Measurements from ENCODE around the gene PES1. TPM values are rescaled to one million over a fixed set of nuclear protein-coding genes. Genes with fewer than 3 reads are reported as not detected.

The PES1 gene
- total and polyA plus RNA-seq, 2 of the 13 experiments (the other 11 are each of a cell fraction or from before 2014, with no cell fraction given) = 65.1 to 94.7 TPM

DNA sequence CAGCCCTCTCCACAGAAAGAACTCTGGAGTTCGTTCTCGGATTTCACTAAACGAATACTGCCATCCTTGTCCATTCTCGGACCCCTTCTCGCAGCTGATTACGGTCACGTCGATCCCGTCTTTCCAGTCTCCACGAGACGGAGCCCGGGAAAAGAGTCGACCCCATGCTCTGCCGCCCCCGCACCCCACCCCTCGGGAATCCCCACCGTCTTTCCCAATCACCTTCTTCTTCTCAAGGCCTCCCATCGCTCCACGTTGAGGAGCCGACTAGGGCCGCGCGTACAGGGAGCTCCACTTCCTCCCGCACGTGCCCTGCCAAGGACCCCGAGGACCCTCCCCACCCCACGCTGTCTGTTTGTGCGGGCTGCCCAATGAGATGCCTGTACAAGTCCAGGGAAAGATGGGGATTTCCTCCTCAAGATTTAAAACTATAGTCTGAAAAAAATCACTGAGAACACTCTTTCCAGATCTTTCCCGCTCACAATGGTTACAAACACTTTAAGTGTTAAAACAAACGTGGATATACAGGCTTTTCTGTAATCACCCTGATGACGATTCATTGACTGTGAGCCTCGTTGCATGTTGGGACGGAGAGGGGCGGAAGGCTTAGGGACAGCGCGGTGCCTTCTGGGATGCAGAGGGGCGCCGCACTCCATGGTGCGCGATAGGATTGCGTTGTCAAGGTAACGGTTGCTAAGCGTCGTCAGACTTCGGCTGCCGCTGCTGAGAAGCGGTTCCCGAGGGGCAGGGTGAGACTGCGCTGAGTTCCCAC is at the start of gene PES1 (continued):
- TF ChIP-seq, protein P1, sequence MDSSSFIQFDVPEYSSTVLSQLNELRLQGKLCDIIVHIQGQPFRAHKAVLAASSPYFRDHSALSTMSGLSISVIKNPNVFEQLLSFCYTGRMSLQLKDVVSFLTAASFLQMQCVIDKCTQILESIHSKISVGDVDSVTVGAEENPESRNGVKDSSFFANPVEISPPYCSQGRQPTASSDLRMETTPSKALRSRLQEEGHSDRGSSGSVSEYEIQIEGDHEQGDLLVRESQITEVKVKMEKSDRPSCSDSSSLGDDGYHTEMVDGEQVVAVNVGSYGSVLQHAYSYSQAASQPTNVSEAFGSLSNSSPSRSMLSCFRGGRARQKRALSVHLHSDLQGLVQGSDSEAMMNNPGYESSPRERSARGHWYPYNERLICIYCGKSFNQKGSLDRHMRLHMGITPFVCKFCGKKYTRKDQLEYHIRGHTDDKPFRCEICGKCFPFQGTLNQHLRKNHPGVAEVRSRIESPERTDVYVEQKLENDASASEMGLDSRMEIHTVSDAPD (CRISPR knock-in tag; IDR thresholded peaks at IDR 0.05) = no peak
- TF ChIP-seq HMG20B (CRISPR knock-in tag; conservative IDR thresholded peaks at IDR 0.05) (peak; percentile 8; the same call in 1 of the 2 replicates), ZFP82 (CRISPR knock-in tag; IDR thresholded peaks at IDR 0.05; ENCODE audit: borderline replicate concordance) (no peak), ZNF510 (CRISPR knock-in tag; IDR thresholded peaks at IDR 0.05; ENCODE audit: low read depth) (0 out of 2 replicates have a peak, but pooled peaks have one; percentile 48), ASH2L (IDR thresholded peaks at IDR 0.05; ENCODE audit: insufficient read length, low read depth, low read length) (peak; percentile 82), SUZ12 (IDR thresholded peaks at IDR 0.05; ENCODE audit: low read depth, low read length) (peak; percentile 93), HNRNPUL1 (IDR thresholded peaks at IDR 0.05; ENCODE audit: low read depth, low read length) (no peak), ZNF441 (CRISPR knock-in tag; IDR thresholded peaks at IDR 0.05; ENCODE audit: borderline replicate concordance) (no peak; the same call in 1 of the 2 replicates), MEIS1 (CRISPR knock-in tag; IDR thresholded peaks at IDR 0.05; ENCODE audit: borderline replicate concordance) (no peak), FOXK1 (CRISPR knock-in tag; IDR thresholded peaks at IDR 0.05; ENCODE audit: borderline replicate concordance, low read depth) (peak; percentile 87; the same call in 1 of the 2 replicates), FOXJ3 (CRISPR knock-in tag; IDR thresholded peaks at IDR 0.05; ENCODE audit: borderline replicate concordance) (peak; percentile 48; the same call in 1 of the 2 replicates), ZFP62 (CRISPR knock-in tag; IDR thresholded peaks at IDR 0.05) (no peak), SMARCC2 (IDR thresholded peaks at IDR 0.05) (no peak), TBL1XR1 (IDR thresholded peaks at IDR 0.05; ENCODE audit: borderline replicate concordance, low read length, partially characterized antibody) (peak; percentile 36), FOSL2 (CRISPR knock-in tag; IDR thresholded peaks at IDR 0.05) (peak; percentile 68), TGIF2 (CRISPR knock-in tag; IDR thresholded peaks at IDR 0.05) (peak; percentile 64; the same call in 1 of the 2 replicates), ATF1 (CRISPR knock-in tag; IDR thresholded peaks at IDR 0.05) (peak; percentile 98), FOXA1 (IDR thresholded peaks at IDR 0.05) (no peak), FOXA1 (CRISPR knock-in tag; IDR thresholded peaks at IDR 0.05) (0 out of 2 replicates have a peak, but pooled peaks have one; percentile 4)
- TF ChIP-seq, protein P2, sequence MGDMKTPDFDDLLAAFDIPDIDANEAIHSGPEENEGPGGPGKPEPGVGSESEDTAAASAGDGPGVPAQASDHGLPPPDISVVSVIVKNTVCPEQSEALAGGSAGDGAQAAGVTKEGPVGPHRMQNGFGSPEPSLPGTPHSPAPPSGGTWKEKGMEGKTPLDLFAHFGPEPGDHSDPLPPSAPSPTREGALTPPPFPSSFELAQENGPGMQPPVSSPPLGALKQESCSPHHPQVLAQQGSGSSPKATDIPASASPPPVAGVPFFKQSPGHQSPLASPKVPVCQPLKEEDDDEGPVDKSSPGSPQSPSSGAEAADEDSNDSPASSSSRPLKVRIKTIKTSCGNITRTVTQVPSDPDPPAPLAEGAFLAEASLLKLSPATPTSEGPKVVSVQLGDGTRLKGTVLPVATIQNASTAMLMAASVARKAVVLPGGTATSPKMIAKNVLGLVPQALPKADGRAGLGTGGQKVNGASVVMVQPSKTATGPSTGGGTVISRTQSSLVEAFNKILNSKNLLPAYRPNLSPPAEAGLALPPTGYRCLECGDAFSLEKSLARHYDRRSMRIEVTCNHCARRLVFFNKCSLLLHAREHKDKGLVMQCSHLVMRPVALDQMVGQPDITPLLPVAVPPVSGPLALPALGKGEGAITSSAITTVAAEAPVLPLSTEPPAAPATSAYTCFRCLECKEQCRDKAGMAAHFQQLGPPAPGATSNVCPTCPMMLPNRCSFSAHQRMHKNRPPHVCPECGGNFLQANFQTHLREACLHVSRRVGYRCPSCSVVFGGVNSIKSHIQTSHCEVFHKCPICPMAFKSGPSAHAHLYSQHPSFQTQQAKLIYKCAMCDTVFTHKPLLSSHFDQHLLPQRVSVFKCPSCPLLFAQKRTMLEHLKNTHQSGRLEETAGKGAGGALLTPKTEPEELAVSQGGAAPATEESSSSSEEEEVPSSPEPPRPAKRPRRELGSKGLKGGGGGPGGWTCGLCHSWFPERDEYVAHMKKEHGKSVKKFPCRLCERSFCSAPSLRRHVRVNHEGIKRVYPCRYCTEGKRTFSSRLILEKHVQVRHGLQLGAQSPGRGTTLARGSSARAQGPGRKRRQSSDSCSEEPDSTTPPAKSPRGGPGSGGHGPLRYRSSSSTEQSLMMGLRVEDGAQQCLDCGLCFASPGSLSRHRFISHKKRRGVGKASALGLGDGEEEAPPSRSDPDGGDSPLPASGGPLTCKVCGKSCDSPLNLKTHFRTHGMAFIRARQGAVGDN (CRISPR knock-in tag; IDR thresholded peaks at IDR 0.05) = peak; percentile 77
- TF ChIP-seq, protein P3, sequence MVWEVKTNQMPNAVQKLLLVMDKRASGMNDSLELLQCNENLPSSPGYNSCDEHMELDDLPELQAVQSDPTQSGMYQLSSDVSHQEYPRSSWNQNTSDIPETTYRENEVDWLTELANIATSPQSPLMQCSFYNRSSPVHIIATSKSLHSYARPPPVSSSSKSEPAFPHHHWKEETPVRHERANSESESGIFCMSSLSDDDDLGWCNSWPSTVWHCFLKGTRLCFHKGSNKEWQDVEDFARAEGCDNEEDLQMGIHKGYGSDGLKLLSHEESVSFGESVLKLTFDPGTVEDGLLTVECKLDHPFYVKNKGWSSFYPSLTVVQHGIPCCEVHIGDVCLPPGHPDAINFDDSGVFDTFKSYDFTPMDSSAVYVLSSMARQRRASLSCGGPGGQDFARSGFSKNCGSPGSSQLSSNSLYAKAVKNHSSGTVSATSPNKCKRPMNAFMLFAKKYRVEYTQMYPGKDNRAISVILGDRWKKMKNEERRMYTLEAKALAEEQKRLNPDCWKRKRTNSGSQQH (CRISPR knock-in tag; IDR thresholded peaks at IDR 0.05; ENCODE audit: low read depth) = peak; percentile 64; the same call in 1 of the 2 replicates
- TF ChIP-seq, protein P4, sequence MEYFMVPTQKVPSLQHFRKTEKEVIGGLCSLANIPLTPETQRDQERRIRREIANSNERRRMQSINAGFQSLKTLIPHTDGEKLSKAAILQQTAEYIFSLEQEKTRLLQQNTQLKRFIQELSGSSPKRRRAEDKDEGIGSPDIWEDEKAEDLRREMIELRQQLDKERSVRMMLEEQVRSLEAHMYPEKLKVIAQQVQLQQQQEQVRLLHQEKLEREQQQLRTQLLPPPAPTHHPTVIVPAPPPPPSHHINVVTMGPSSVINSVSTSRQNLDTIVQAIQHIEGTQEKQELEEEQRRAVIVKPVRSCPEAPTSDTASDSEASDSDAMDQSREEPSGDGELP (IDR thresholded peaks at IDR 0.05; ENCODE audit: borderline replicate concordance, low read depth) = peak; percentile 47; the same call in 1 of the 2 replicates

Data from HepG2 (cell line).